ENCODE results near the gene LDAH.

LDAH gene

DNA sequence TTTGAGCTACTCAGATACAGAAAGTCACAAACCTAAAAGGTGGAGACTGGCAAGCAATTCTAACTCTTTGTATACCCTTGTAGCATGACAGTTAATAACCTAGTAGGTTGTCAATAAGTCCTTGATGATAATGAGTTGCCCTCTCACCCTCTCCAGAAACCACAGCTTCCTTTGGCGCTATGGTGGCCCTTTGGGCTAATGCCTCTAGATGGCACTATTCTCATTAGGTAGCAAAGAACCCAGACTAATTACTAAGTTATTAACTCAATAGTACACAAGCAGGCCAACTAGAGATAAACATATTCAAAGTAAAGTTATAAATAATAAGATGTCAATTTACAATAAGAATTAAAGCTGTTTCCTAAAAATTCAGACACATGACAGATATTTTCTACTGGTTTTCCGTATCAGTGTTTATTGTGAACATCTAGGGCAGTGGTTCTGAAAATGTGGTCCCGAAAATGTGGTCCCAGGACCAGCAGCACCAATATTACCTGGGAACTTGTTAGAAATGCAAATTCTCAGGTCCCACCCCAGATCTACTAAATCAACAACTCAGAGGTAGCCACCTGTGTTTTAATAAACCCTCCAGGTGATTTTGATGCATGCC lies 41.1 kb downstream of the LDAH start:
- DNase-seq (ENCODE audit: low read depth in 2 of 3, low spot score in 1 of 3): peak in 2 of 3 donors; percentile 4 to 6

DNA sequence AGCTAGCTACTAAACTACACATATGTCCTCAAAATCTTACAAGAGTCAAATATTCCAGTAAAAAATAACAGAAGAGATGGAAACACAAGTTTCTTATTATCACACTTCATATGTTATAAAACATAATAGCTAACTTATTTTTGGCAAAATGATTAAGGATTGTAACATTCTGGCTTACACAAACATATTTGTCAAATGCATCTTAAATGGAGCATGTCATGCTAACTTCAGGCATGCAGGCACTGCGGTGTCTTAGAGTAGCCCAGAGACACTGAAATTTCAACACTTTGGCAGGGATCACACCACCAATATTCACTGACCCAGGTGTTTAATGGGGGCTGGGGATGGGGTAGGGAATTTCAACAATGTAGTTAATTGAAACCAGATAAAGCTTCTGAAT lies 51.6 kb downstream of the LDAH start:
- no peak for DNase-seq (ENCODE audit: low read depth in 2 of 3, low spot score in 1 of 3)

DNA sequence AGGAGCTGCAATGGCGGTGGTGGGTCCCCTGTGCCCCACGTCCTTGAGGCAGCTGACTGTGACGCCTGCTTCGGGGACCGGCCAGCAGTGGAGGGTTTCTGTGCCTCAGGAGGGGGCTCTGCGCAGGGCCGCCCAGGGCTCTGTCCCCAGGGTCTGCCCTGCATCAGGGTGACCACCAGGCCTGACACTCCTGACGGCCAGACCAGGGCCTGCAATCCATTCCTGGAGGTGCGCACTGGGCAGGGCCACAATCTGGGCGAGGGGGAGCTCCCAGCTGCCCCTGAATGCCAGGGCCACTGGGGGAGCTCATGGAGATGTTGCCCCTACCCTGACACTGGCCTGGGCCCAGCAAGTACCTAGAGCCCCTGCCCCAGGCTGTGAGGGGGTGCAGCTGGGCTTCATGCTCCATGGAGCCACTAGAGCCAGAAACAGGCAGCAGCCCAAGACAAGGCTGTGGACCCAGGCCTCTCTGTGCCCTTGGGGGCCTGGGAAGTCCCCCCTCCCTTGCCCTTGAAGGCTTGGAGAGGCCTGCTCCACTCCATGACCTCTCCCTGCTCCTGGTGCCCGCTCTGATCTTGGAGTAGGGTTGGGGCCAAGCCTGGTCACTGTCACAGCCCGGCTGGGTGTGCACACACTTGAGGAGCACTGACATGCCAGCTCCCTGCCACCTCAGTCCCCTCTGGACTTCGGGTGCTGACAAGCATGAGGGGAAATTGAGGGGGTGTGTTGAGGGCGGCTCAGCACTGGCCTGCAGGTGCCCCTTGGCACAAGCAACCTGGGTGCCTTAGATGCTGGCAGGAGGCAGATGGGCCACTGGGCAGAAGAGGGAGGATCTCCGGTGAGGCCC lies 55.9 kb downstream of the LDAH start:
- DNase-seq (ENCODE audit: low read depth in 2 of 3, low spot score in 1 of 3): no peak

DNA sequence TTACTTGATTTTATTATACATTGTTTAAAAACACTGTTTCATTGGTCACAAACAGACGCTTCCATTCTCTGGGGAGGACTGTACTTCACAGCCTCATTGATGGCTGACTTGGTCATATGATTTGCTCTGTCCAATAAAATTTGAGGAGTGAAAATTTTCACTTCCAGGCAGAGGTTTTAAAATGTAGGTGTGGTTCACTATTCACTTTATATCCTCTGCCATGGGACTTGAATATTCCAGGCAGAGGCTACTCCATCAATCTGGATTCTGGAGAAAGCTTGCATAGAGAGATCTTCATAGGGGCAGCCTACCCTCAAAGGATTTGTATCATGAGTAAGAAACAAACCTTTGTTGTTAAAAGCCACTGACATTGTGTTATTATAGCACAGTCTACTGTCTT lies 56.7 kb downstream of the LDAH start:
- DNase-seq (ENCODE audit: low read depth in 2 of 3, low spot score in 1 of 3): no peak

DNA sequence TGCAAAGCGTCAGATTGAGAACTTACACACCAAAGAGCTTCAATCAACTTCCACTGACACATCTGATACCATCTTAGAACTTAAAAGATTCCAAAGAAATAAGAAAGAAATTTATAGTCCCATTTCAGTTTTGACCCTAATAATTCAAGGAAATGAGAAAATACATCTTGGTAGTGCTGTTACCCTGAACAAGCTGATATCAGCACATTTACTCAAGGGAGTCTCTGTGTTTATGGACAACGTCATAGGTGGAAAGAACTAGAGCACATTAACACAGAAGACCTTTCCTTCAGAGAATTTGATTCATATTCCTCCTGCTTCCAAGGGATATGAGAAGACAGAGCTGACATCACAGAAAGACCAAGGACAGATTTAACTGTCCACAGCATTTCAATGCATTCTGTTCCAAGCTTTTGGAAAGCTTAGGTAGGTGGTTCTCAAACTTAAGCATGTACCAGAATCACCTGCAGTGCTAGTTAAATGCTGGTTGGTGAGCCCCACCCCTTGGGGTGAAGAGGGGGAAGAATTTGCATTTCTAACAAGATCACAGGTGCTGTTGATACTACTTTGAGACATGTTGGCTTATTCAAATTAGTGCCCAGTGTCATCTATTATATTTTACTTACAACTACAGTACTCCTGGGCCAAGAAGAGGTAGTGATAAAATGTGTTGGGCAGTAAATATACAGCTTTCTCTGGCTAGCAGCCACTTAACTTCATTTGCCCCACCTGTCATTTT lies 59.8 kb downstream of the LDAH start:
- DNase-seq (ENCODE audit: low read depth in 2 of 3, low spot score in 1 of 3): no peak

DNA sequence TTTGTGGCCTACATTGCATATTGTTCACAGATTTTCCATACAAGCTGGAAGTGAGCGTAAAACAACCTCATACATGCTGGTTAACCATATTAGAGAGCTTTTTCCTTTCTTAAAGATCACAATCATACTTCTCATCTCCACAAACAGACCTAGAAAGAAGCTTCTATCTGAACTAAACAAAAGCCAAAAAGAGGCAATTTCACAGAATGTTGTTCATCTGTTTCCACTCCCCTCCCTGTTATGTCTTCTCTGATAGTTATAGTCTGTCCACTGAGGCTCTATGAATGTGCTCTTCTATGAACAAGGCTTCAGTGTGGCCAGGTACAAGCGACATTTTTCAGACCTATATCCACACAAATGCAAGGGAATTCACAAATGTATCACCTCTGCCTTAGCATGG lies 63.4 kb downstream of the LDAH start:
- no peak for DNase-seq (ENCODE audit: low read depth in 2 of 3, low spot score in 1 of 3)

DNA sequence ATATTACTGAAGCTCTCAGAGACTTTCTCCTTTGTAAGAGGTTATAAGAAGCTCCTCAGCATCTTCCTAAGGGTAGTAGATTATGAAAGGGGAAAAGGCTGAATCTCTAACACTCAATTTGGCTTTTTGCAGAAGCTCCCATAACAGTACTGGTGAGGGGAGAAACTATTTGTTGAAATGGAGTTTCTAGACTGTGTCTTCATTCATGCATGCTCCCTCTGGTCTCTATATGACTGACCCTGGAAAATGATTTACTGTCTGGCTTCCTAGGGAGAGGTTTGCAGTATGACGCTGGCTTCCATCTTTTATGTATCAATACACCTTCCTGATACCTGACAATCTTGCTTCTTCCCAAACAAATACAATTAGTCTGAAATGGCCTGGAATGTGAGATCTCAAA lies 63.9 kb downstream of the LDAH start:
- DNase-seq (ENCODE audit: low read depth in 2 of 3, low spot score in 1 of 3): no peak

DNA sequence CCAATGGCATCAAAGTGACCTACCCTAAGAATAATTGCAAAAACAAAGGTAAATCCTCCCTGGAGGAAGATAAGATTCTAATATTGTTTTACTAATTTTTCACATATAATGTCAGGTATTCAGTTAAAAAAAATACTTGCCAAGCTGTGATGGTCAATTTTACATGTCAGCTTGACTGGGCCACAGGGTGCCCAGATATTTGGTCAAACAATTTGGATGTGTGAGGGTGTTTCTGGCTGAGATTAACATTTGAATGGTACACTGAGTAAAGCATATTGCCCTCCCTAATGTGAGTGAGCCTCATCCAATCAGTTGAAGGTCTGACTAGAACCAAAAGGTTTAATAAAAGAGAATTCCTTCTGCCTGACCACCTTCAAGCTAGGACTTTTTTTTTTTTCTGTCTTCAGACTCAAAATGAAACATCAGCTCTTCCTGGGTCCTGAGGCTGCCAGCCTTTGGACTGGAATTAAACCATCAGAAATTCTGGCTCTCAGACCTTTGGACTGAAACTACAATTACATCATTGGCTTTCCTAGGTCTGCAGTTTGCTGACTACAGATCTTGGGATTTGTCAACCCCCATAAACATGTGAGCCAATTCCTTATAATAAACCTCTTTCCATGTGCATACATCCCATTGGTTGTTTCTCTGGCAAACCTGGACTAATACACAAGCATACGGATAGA lies 65.4 kb downstream of the LDAH start:
- no peak for DNase-seq (ENCODE audit: low read depth in 2 of 3, low spot score in 1 of 3)

DNA sequence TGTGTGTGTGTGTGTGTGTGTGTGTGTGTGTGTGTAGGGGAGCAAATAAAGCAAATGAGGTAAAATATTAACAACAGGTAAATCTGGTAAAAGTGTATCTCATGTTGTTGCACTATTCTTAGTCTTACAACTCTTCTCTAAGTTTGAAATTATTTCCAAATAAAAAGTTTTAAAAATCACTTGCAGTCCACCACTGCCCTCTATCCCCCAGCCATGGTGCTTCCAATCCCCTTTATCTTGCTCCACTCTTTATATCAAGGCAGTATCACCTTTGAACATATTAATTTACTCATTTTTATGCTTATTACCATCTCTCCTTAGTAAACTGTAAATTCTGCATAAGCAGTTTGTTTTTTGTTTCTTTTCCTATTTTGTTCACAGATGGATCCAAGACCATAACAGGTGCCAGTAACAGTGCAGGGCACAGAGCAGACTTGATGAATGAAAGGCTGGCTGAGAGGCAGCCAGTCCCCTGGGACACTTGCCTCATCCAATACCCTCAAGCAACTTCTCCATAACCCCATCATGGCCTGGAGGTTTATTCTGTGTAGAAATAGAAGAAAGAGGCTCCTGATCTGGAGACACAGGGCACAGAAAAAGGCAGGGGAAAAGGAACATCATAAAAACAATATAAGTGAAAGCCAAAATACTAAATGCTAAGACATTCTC lies 67.6 kb downstream of the LDAH start:
- no peak for DNase-seq (ENCODE audit: low read depth in 2 of 3, low spot score in 1 of 3)

DNA sequence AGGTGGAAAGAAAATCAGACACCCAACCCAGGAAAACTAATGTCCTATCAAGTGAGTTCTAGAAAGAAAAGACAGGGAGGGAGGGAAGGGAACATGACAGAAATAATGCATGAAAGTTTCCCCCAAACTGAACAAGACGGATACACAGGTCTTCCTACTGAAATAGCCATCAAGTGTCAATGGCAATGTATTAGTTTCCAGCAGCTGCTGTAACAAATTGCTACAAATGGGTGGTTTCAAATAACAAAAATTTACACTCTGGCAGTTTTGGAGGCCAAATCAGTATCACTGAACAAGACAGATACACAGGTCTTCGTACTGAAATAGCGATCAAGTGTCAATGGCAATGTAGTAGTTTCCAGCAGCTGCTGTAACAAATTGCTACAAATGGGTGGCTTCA lies 70.6 kb downstream of the LDAH start:
- no peak for DNase-seq (ENCODE audit: low read depth in 2 of 3, low spot score in 1 of 3)

DNA sequence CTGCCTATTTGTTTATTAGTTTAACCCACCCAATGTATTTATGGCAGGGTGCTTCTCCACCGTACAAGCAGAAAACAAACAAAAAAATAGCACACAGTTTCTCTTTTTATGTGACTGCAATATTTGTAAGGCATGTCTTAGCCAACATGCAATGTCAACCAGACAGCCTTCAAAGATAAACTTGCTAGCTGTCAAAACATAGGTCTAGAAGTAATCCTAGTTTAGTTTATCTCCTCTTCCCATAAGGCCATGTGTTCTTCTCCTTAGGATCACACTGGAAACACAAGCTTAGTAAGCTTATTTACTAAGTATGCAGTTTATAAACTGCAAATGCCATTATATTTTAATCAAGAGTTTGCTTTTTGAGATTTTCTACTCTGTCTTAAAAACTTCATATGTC lies 75.6 kb downstream of the LDAH start:
- no peak for DNase-seq (ENCODE audit: low read depth in 2 of 3, low spot score in 1 of 3)

DNA sequence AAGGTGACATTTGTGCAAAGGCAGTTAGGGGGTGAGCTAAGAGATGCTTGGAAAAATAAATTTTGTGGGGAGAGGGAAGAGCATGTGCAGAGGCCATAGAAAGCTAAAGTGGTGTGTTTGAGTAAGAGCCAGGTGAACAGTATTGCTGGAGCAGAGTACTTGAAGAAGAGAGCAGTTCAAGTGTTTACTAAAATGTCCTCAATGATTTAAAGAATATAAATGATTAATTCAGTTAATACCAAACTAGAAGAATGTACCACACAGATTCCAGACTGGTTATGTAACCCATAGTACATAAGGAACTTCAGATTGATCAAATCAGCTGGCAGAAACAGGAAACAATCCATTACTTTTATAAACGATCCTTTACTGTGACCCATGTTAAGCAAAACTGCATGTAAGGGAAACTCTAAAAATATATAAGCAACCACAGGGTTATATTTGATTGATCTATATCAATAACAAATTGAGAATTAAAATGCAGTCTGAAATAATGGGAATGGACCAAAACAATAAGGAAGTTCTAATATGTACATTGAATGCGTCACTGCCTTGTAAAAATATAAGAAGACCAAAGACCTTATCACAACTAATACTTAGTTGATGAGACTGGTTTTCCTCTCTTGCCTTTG lies 76.9 kb downstream of the LDAH start:
- no peak for DNase-seq (ENCODE audit: low read depth in 2 of 3, low spot score in 1 of 3)

DNA sequence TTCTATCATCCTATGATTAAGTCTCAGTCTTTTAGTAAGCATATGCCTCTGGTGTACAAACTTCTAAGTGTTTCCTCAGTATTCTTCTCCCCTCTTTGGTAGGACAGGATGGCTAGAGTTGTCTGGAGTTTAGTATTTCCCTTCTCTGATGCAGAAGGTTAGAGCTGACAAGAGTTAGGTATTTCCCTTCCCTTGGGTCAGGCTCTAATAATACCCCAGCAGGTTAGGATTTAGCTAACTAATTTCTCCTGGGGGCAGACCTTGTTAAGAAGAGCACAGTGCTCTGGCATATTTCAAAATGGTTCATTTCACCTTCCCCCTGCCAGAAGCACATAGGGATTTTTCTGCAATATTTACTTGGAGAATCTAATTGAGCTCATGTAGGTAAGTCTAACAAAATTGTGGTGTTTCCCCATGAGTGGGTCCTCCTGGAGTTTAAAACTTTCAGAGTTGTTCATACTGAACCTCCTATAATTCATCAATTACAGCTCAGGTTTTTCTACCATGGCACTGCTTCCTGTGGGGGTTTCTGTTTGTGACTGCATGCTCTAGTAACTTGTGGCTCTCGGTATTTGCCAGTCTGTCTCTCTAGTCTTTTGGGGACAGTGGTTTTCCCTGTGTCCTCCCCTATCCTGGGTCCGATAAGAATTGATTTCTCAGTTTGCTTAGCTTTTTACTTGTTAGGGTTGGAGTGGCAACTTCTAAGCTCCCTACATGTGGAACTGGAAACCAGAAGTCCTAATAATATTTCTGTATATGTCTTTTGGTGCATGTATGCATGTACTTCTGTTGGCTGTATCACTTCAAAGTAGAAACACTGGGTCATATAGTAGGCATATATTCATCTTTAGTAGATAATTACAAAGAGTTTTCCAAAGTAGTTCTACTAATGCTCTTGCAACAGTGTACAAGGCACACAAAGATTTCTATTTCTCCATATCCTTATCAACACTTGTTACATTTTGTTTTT lies 78.2 kb downstream of the LDAH start:
- DNase-seq (ENCODE audit: low read depth in 2 of 3, low spot score in 1 of 3): no peak

DNA sequence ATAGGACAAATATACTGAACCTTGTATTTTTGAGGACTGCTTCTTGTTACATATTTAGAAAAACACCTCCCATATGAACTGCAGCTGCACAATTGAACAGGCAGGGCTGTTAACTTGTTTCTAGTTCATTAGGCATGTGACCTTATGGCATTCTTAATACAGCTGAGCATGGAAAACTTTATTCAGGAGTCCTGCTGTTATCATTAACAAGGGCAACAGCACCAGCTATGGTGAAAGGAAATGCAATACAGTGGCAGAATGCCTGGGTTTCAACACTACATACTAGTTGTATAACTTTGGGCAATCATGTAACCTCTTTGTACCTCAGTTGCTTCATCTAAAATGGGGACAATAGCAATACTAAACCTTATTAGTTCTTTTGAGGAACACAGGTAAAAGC lies 84.1 kb downstream of the LDAH start:
- no peak for DNase-seq (ENCODE audit: low read depth in 2 of 3, low spot score in 1 of 3)

DNA sequence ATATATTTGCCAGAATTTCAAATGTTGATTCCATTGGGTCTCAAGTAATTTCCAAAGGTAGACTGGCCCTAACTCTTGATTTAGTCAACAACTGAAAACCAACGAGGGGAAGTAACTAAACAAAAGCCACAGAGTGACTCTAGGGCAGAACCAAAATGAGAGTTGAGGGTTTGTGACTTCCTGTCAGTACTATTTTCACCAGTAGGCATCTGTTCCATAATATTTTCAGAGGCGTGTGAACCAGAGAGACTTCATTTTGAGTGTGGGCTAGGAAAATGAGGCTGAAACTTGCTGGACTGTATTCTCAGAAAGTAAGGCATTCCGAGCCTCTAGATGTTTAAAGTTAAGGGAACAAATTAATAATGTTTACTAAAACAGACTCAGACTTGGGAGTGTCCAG lies 85.4 kb downstream of the LDAH start:
- no peak for DNase-seq (ENCODE audit: low read depth in 2 of 3, low spot score in 1 of 3)

DNA sequence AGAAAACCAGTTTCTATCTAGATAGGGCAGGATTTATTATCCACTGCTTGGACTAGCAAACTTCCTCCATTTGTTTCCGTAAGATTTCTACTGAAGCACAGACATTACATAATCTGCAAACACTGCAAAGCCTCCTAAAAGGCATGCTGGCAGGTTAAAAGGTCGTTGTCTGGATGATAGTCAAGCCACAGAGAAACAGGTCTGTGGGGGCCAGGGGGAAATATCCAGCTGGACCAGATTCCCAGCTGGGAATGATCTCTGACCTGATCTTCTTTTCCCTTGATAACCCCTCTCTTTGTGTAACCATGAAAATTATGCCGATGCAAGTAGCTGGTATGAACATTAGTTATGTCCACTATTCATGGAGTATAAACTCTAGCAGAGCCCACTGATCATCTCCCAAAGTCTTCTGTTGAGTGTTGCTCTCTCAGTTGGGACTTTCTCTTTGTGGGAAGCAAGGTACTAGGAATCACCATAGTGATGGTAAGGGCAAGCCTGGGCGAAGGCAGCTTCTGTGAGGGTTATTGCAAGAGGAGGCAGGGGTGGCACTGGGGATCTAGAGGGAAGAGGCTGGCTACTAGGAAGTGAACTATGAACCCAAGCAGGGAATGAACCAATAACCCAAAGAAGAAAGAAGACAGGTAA lies 94.7 kb downstream of the LDAH start:
- no peak for DNase-seq (ENCODE audit: low read depth in 2 of 3, low spot score in 1 of 3)

DNA sequence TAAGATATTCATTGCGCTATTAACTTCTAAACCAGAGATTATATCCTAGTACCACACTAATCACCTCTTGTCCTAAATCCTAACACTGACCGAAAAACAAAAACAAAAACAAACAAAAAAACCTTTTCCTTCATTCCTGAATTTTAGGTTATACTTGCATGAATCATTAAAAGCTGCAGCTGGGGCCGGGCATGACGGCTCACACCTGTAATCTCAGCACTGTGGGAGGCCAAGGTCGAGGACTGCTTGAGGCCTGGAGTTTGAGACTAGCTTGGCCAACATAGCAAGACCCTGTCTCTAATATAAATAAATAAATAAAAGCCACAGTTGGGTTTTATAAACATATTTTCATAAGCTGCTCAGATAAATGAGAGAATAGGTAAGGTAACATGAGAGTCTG lies 96.0 kb downstream of the LDAH start:
- no peak for DNase-seq (ENCODE audit: low read depth in 2 of 3, low spot score in 1 of 3)

DNA sequence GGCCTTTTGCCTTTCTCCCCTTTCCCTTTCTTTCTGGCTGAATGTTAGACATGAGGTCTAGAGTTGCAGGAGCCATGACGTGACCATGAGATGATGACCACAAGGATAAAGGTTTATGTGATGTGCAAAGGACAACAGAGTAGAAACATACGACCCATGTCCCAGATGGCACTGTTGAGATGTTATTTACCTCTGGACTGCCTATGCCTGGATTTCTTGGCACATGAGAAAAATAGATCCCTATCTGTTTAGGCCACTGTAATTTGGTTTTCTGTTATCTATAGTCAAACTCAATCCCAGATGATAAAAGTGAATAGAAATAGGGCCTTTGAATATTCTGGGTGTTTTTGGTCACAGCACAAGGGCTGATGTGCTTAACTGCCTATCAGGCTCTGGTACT lies 97.1 kb downstream of the LDAH start:
- no peak for DNase-seq (ENCODE audit: low read depth in 2 of 3, low spot score in 1 of 3)

DNA sequence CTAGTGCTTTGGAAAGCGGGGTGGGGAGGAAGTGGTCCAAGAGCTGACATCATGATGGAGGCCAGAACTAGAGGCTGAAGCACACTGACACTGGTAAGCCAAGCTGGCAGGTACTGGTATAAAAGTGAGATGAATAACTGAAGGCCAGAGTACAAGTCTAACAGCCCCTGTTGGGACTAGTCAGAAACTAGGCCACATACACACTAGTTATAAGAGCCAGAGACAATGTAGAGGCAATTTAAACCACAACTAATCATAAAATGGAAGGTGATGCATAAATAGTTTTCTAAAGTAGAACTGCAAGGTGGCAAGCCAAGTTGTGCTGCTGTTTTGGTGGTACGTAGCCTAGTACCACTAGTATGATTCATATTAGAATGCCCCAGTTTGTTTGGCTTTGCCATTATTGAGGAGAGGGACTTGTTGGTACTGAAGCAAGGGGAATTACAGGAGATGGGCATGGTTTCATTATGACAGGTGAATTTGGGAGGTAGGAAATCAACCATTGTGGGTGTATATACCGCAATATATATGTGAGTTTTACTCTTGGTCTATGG lies 98.3 kb downstream of the LDAH start:
- no peak for DNase-seq (ENCODE audit: low read depth in 2 of 3, low spot score in 1 of 3)
